ENCODE results near the gene ARHGAP27.
"Not testable (repeated sequence)": the region's sequence is repeated elsewhere in the genome, so short reads cannot be mapped to it uniquely, and the experiment has no call there.

ARHGAP27 gene

DNA sequence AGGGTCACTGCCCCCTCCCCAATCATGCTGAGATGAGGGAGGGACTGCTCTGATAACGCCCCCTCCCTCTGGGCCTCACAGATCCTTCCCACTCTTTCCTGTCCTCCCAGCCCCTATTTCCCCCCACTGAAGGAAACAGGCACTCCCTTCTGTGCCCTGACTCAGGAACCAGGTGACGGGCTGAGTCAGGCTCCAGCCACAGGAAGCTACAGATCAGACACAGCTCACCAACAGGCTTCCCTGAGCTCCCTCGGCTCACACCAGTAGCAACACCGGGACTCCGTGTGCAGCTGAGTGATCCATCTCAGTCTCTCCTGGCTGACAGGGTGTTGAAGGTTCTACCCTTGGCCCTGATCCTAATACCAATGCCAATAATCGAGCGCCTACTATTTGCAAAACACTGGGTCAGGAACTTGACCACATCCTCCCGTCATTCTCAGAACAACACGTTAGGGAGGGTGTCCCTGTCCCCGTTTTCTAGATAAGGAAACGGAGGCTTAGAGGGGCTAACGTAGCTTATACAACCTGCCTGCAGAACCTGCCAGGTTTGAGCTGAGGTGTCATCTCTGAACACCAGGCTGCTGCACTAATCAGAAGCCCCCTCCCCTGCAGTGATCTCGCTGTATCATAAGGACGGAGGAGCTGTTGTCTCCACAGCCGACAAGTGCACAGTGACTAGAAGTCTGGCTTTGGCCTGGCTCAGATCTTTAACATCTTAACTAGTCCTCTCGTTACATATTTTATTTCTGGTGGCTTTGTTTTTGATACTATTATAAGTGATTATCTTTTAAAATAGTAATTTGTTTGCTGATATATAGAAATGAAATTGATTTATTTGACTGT, 13.5 kb upstream of the ARHGAP27 start:
- peak in 1 of 2 donors; percentile 41 for DNase-seq

DNA sequence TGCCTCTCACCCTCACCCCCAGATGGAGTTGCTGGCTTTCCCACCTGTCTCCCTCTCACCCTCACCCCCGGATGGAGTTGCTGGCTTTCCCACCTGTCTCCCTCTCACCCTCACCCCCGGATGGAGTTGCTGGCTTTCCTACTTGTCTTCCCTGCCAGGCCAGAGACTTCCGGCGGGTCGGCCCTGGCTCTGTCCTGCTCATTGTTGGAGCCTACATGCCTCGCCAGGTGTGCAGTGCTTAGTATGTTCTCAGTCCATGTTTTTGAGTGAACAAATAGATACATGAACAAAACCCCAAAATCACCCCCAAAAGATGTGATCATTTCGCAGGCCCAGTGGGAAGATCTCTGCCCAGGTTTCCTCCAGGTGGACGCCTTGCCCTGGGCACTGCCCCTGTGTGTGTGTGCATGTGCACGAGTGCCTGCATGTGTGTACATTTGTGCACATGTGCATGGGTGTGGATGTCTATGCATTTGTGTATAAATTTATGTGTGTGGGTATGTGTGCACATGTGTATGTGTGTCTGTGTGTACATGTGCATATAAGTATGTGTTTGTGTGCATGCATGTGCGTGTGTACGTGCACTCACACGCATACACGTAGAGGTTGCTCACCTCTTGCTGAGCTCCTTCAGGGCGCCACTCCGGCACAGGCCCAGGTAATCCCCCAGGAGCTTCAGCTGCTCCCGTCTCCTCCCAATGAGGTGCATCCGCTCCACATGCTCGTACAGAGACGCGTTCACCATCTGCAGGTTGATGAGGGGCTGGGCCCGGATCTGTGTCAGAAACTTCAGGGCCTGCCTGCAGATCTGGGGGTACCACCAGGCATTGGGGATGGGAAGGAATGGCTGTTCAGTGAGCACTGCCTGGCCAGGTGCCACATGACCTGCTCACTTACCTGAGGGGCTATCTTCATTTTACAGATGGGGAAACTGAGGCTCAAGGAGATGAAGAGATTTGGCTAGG, 12.5 kb upstream of the ARHGAP27 start:
- not testable (repeated sequence) for DNase-seq

- not testable (repeated sequence) for DNase-seq
Measured at GRCh38 chr17:45444301-45444700, 11.6 kb upstream of the ARHGAP27 start.

DNA sequence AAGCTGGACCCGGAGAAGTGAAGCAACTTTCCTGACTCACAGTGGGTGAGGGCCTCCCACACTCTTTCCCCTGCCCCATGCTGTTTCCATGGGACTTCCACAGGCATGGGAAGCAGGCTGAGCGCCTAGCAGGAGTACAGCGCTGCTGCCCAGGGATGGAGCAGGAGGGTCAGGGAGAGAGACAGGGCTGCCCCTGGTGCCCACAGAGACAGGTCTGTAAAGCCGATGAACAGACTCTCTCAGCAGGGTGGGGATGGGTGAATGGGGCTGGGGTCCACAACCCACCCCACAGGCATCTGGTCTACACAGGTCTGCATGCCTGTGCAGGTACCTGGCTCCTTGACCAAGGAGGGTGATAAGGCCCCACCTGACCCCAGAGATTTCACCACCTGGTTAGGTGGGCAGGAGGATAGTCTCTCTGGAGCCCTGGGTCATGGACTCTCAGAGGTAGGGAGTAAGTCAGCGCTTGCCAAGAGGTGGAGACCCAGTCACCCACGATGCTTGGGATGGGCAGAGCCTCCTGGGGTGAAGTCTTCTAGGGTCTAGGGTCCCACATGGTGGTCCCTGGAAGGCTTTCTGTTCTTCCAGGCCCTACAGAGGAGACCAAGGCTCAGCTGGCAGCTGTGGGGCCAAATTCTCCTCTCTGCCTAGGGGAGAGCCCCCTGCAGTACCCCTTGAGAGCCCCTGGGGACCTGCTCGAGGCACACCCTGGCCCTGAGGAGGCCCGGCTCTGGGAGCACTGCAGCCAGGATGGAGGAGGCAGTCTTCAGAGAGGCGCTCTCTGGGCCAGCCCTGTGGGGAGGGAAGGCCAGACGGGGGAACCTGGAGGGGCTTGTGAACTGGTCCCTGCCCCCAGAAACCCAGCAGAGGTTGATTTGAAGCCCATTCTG, 10.9 kb upstream of the ARHGAP27 start:
- not testable (repeated sequence) for DNase-seq

DNA sequence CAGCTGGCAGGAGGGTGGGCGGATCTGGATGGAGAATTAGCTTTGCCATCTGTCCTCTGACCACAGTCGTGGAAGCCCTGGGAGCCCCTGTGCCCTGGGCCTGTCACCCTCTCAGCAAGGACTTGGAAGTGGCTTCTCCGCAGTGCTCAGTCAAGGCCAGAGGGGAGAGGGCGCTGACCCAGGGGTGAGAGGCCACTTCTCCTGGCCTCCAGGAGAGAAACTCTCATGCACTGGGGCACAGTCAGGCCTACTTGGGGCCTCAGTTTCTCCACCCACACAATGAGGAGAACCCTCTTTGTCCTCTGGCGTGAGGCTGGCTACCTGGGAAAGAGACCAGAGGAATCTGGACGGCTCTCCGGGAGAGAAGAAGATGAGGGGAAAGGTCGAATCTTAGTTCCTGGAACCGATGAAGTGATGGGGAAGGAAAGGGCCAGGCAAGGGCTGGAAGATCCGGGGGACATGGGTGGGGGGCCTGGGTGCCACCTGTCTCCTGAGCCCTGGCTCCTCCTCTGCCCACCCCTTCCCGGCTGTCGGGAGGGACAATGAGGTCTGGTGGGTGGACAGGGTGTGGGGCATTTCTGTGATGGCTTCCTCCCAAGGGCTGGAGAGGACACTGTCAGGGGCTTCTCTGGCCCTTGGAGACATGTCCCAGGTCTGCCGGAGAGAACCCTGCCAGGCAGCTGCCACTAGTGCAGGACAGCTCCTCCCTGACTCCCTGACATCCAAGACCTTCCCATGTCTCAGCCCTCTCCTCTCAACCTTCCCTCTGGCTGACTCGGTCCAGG, 9.0 kb upstream of the ARHGAP27 start:
- no peak for DNase-seq

DNA sequence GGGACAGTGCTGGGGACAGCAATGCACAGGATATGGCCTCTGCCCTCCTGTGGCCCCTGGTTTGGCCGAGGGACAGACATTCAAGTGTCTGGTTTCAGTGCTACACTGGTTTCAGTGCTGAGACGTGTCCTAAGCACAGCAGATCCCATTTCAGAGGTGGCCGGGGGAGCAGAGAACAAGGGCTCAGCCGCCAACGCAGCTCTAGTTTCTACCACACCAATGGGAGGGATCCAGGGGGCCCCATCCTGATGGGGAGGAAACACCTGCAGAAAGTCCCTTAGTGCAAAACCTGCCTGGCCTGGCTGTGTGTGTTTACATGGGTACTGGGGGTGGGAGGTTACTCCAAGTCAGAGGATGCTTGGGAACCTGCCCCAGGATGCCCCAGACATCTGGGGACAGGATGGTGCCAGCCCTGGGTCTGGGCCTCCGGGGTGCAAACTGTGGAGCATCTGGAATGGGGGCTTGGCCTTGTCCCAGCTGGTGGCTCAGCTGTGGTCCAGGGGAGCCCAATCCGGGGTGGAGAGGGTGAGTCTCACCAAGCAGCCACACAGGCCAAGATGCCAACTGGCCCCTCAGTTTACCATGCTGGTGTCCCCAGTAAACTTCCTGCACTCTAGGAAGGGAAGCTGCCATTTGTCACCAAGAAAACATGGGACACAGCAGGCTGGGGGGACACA, 8.3 kb upstream of the ARHGAP27 start:
- peak in 1 of 2 donors; percentile 32 for DNase-seq

GRCh38 chr17:45440161-45440778, 7.6 kb upstream of the ARHGAP27 start:
- DNase-seq: no peak

DNA sequence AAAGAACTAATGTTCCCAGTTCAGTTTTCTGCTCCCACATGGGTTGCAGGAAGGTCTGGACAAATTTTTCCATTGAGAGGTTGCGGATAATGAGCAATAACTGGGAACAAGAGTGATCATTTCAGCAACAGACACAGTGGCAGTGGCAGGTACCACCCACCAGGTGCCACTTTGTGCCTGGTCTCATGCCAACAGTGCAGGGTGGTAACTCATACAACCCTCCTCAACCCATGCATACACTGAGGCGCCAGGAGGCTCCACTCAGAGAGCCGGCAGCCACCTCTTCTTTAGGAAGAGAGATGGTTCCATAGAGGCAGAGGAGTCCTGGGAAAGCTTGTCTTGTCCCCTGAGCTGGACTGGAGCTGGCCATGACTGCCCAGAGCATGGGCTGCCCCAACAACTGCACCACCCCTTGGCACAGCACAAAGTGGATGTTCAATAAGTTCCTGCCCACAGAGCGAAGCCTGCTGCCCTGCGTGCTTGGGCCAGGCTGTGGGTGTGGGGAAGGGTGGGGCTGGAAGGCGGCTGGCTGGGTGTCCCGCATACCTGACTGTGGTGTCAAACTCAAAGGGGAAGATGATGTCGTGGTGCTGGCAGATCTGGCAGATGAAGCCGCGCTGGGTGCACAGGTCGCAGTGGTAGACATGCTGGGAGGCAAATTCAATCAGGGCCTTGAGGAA, 6.4 kb upstream of the ARHGAP27 start:
- DNase-seq: no peak

- DNase-seq: no peak
Measured at GRCh38 chr17:45437465-45438283, 5.0 kb upstream of the ARHGAP27 start.

- no peak for DNase-seq
Measured at GRCh38 chr17:45436625-45437464, 4.2 kb upstream of the ARHGAP27 start.

DNA sequence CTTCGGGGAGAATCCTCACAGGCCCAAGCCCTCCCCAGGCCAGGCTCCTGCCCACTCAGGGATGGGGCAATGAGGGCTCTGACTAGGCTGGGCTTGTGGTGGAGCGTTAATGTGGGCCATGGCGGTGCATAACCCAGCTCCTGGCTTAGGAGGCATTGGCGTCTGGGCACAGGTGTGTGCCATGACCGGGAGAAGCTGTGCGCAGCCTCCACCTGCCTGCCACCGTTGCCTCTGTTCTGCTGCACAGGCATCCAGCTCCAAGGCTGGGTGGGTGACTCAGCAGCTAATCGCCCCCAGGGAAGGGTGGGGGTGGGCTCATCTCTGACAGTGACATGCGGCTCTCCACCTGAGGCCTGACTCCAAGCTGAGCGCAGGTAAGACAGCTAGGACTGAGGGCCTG, 3.5 kb upstream of the ARHGAP27 start:
- no peak for DNase-seq

DNA sequence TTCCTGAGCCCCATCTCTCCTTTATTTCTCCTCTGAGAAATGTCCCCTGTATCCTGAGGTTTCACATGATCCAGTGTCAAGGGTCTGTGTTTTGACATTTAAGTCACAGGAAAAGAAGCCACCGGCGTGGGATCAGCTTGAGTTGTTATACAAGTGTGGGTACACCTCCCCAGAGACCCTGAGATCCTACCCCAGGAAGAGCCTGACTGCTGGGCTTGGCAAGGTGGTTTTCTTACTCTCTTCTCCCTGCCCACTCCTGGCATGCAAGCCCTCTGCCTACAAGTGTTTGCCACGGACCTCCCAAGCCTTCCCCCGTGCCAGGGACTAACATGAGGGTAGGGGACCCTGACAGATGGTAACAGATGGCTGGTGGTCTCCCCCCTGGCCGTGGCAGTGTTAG, 2.8 kb upstream of the ARHGAP27 start:
- no peak for DNase-seq

GRCh38 chr17:45433159-45433535, 477 bp upstream of the ARHGAP27 start:
- DNase-seq: no peak

- DNase-seq: peak; percentile 72 to 83
Measured at GRCh38 chr17:45431531-45432404, 902 bp downstream of the ARHGAP27 start.

- DNase-seq: peak; percentile 32 to 47
Measured at GRCh38 chr17:45430738-45431530, 1.7 kb downstream of the ARHGAP27 start.

DNA sequence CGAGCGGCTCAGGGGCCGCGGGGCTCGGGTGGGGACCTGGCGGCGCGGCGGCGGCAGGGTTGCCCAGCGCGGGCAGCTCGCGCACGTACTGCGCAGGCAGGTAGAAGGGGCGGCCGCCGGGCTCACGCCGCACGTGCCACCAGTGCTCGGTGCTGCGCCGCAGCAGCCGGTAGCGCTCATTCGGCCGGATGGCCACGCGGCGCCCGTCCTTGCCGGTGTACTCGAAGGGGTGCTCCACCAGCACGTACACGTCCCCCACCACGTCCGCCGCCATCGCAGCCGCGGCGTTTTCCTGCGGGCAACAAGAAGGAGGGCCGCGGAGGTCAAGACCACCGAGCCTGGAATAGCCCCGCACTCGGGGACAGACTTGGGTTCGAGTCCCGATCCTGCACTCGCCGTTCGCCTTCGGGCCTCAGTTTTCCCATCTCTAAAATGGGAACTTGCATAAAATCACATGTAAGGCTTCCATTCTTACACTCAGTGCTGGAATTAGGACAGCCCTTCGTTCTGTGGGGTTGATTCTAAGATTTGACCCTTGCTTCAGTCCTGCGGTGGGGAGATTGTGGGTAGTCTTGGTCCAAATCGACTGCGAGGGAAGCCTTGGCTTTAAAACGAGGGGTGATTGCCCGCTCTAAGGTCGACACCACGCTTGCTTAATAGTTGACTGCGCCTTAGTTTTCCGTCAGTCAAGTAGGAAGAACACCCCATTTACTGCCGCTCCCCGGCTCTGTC, 2.5 kb downstream of the ARHGAP27 start:
- DNase-seq: no peak
